ENCODE results near the gene RGS16.

RGS16 gene

GRCh38 chr1:182631053-182631677 lies 27.0 kb upstream of the RGS16 start:
- ChIA-PET POLR2A (no interaction called here), CTCF (interaction anchor here (1.2 to 4.9 kb wide), 4 partner anchors 30 to 151 kb away, joined by 3 to 27 read pairs (median 11); no protein-coding TSS in a partner anchor)
- no peak for DNase-seq (ENCODE audit: extremely low spot score)
- TF ChIP-seq CTCF (IDR thresholded peaks at IDR 0.05; ENCODE audit: control extremely low read depth, extremely low read depth, low read depth, missing control alignments), result no peak

GRCh38 chr1:182630586-182630985 lies 26.4 kb upstream of the RGS16 start:
- no peak for DNase-seq (ENCODE audit: extremely low spot score)
- TF ChIP-seq CTCF (IDR thresholded peaks at IDR 0.05; ENCODE audit: control extremely low read depth, extremely low read depth, low read depth, missing control alignments), result no peak
- POLR2A ChIA-PET, result no interaction called here
- CTCF ChIA-PET, result interaction anchor here (2.8 to 4.9 kb wide), 3 partner anchors 31 to 151 kb away, joined by 10 to 27 read pairs (median 12); no protein-coding TSS in a partner anchor

GRCh38 chr1:182629499-182630096 lies 25.4 kb upstream of the RGS16 start:
- TF ChIP-seq CTCF (IDR thresholded peaks at IDR 0.05; ENCODE audit: control extremely low read depth, extremely low read depth, low read depth, missing control alignments), result no peak
- POLR2A ChIA-PET, result no interaction called here
- DNase-seq (ENCODE audit: extremely low spot score), result no peak
- CTCF ChIA-PET, result interaction anchor here (0.9 to 4.9 kb wide), 12 partner anchors 9 to 157 kb away, joined by 3 to 27 read pairs (median 4); no protein-coding TSS in a partner anchor

- CTCF ChIA-PET, result interaction anchor here (0.9 to 4.9 kb wide), 12 partner anchors 8 to 158 kb away, joined by 3 to 27 read pairs (median 4); no protein-coding TSS in a partner anchor
- TF ChIP-seq CTCF (IDR thresholded peaks at IDR 0.05; ENCODE audit: control extremely low read depth, extremely low read depth, low read depth, missing control alignments), result no peak
- POLR2A ChIA-PET, result no interaction called here
- DNase-seq (ENCODE audit: extremely low spot score), result no peak
These were observed 24.9 kb upstream of the RGS16 start for GRCh38 chr1:182629080-182629479.

- no peak for TF ChIP-seq CTCF (IDR thresholded peaks at IDR 0.05; ENCODE audit: control extremely low read depth, extremely low read depth, low read depth, missing control alignments)
- ChIA-PET POLR2A (no interaction called here), CTCF (interaction anchor here (1.1 to 4.9 kb wide), 10 partner anchors 8 to 158 kb away, joined by 3 to 27 read pairs (median 4); no protein-coding TSS in a partner anchor)
- no peak for DNase-seq (ENCODE audit: extremely low spot score)
These were observed 24.5 kb upstream of the RGS16 start for GRCh38 chr1:182628657-182629056.

- DNase-seq (ENCODE audit: extremely low spot score), result no peak
- ChIA-PET POLR2A (no interaction called here), CTCF (interaction anchor here (1.0 to 4.9 kb wide), 5 partner anchors 9 to 156 kb away, joined by 3 to 27 read pairs (median 4); no protein-coding TSS in a partner anchor)
- TF ChIP-seq CTCF (IDR thresholded peaks at IDR 0.05; ENCODE audit: control extremely low read depth, extremely low read depth, low read depth, missing control alignments), result no peak
These were observed 23.4 kb upstream of the RGS16 start for GRCh38 chr1:182627622-182628021.

All from GM10248 (cell line).